T-cell (primary cell): Measurements from ENCODE around the gene HTR2C. TPM values are rescaled to one million over a fixed set of nuclear protein-coding genes. Genes with fewer than 3 reads are reported as not detected.

Source experiments
- ATAC-seq, 4 experiments: fragments of 200-7000 bp in 3 of 4; fragments of 150-1000 bp in 1 of 4; cut with Tn5 transposase; replicated peaks in 1 of 4; 1 replicate in 3 of 4; 2 replicates in 1 of 4; pipeline ENCODE4 v1.10.0; 2021; ENCODE audit warnings: moderate library complexity in 3 of 4, mild to moderate bottlenecking in 2 of 4, moderate number of reproducible peaks in 1 of 4
- CTCF ChIA-PET, 2 donors: fragments of 300-600 bp; sonication (Branson Sonifier 250); formaldehyde crosslinking; loops; one replicate each; lab custom pipeline; 2022; ENCODE audit warnings: antibody characterized with exemption in 2 of 2; lab: Charles Lee
- POLR2A ChIA-PET, 2 donors: fragments of 300-600 bp; sonication (Branson Sonifier 250); formaldehyde crosslinking; loops; one replicate each; lab custom pipeline; 2022; ENCODE audit warnings: antibody characterized with exemption in 2 of 2; lab: Charles Lee
- DNase-seq, 35 experiments: peaks; one replicate each; pipeline versions ENCODE4 v3.0.0 to v3.0.0-alpha.2; 2013 to 2023
- H3K27ac ChIP-seq: one replicate; pipeline ENCODE4 v1.5.1; 2013; ENCODE audit warnings: low read length
- H3K27me3 ChIP-seq, 2 experiments: replicated peaks in 1 of 2; 1 replicate in 1 of 2; 2 replicates in 1 of 2; pipeline versions ENCODE4 v1.6.1 to v1.7.0; 2013; ENCODE audit warnings: low read length in 1 of 2, mixed read lengths in 1 of 2; ENCODE audit not compliant: control insufficient read depth in 2 of 2, insufficient read depth in 2 of 2; ENCODE audit errors: extremely low read depth in 1 of 2
- H3K36me3 ChIP-seq, 2 donors: 1 replicate in 1 of 2; 2 replicates in 1 of 2; pipeline versions ENCODE4 v1.6.1 to v1.7.0; 2013; ENCODE audit warnings: low read length in 1 of 2; ENCODE audit not compliant: control insufficient read depth in 2 of 2, insufficient read depth in 1 of 2; ENCODE audit errors: extremely low read depth in 1 of 2
- H3K4me1 ChIP-seq, 2 experiments: 1 replicate in 1 of 2; 2 replicates in 1 of 2; pipeline versions ENCODE4 v1.6.1 to v1.7.0; 2013; ENCODE audit warnings: low read length in 2 of 2, mixed read lengths in 1 of 2; ENCODE audit not compliant: insufficient read depth in 2 of 2, control insufficient read depth in 1 of 2; ENCODE audit errors: extremely low read depth in 1 of 2
- H3K4me3 ChIP-seq, 2 donors: 1 replicate in 1 of 2; 2 replicates in 1 of 2; pipeline versions ENCODE4 v1.5.1 to v1.7.0; 2013; ENCODE audit warnings: mild to moderate bottlenecking in 2 of 2, low read length in 1 of 2, moderate library complexity in 1 of 2; ENCODE audit not compliant: control insufficient read depth in 1 of 2; ENCODE audit errors: extremely low read depth in 1 of 2
- H3K9me3 ChIP-seq: 2 replicates; pipeline ENCODE4 v1.7.0; 2013
- H3K27ac Mint-ChIP-seq, 2 donors: one replicate each; pipeline ENCODE4 v1.8.0; 2020 to 2021; ENCODE audit warnings: mild to moderate bottlenecking in 2 of 2, mixed read lengths in 2 of 2
- H3K27me3 Mint-ChIP-seq, 2 donors: one replicate each; pipeline ENCODE4 v1.8.0; 2021 to 2022; ENCODE audit warnings: mixed read lengths in 2 of 2
- H3K36me3 Mint-ChIP-seq: one replicate; pipeline ENCODE4 v1.8.0; 2021; ENCODE audit warnings: mixed read lengths
- H3K4me1 Mint-ChIP-seq, 3 donors: one replicate each; pipeline ENCODE4 v1.8.0; 2020 to 2022; ENCODE audit warnings: mixed read lengths in 3 of 3, mild to moderate bottlenecking in 1 of 3
- H3K4me3 Mint-ChIP-seq, 3 donors: one replicate each; pipeline ENCODE4 v1.8.0; 2020 to 2022; ENCODE audit warnings: mild to moderate bottlenecking in 3 of 3, mixed read lengths in 3 of 3, moderate library complexity in 3 of 3
- H3K9me3 Mint-ChIP-seq, 3 donors: one replicate each; pipeline ENCODE4 v1.8.0; 2020 to 2022; ENCODE audit warnings: mixed read lengths in 3 of 3
- WGBS: methylation state at CpG from one replicate; pipeline ENCODE4 v1.1.5; 2013; ENCODE audit warnings: missing lambda C conversion rate; ENCODE audit not compliant: insufficient coverage; 5-methylcytosine and 5-hydroxymethylcytosine counted together
- total RNA-seq, 35 experiments: library from RNA in 6 of 35; stranded (reverse) in 6 of 35; fragments of 120-200 nt in 1 of 35; gene quantifications; one replicate each; pipeline versions ENCODE4 v1.2.1 to v1.2.4 and lab custom pipeline; 2013 to 2026

The HTR2C gene
- total RNA-seq: not detected
- total RNA-seq (2013): not detected
- 0 to 0.04 (median 0) reads per million in 29 experiments for total RNA-seq (lab: John Stamatoyannopoulos, UW)

DNA sequence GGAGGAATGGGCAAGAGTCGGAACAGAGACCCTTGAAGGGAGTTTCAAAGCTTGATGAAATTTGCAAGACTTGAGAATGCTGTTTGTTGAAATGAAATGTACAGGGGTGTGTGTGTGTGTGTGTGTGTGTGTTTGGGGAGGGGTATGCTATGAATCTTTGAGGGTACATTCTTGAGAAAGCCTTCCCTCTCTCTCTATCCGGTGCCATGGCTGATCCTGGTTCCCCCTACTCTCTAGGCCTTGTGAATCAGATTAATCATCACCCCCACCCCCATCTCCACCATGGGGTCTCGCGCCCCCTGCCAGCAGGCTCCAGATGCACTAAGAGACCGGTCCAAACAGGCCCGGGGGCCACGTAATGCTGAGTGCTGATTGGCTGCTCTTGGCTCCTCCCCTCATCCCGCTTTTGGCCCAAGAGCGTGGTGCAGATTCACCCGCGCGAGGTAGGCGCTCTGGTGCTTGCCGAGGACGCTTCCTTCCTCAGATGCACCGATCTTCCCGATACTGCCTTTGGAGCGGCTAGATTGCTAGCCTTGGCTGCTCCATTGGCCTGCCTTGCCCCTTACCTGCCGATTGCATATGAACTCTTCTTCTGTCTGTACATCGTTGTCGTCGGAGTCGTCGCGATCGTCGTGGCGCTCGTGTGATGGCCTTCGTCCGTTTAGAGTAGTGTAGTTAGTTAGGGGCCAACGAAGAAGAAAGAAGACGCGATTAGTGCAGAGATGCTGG, at the start of gene HTR2C:
Gene HTR2C, plus strand, starts transcription at position 441 of the 729 bp plus-strand sequence. CDS start 142,851 bp downstream, outside the sequence.
- Mint-ChIP-seq H3K27ac (no peak within 1 kb of the TSS), H3K4me1 (no peaks in the 10 kb centered on the region), H3K9me3 (peaks cover 0 to 4% (median 3%) of the 10 kb centered on the region in 3 donors), H3K27me3 (peaks cover 22 to 61% of the 10 kb centered on the region in 2 donors), H3K36me3 (no peaks in the 10 kb centered on the region), H3K4me3 (no peak within 1 kb of the TSS)
- no peak for DNase-seq
- peaks cover 12 to 22% of the 10 kb centered on the region in 2 experiments for H3K27me3 ChIP-seq
- no peak within 1 kb of the TSS for H3K4me3 ChIP-seq
- POLR2A ChIA-PET: no interaction called here
- no peak within 1 kb of the TSS for H3K27ac ChIP-seq
- H3K9me3 ChIP-seq: no peaks in the 10 kb centered on the region
- CTCF ChIA-PET: no interaction called here
- WGBS: 11% methylated on average over 9 of the region's 34 CpGs
- H3K4me1 ChIP-seq: no peaks in the 10 kb centered on the region
- ATAC-seq: no peak
- no peaks in the 10 kb centered on the region for H3K36me3 ChIP-seq

DNA sequence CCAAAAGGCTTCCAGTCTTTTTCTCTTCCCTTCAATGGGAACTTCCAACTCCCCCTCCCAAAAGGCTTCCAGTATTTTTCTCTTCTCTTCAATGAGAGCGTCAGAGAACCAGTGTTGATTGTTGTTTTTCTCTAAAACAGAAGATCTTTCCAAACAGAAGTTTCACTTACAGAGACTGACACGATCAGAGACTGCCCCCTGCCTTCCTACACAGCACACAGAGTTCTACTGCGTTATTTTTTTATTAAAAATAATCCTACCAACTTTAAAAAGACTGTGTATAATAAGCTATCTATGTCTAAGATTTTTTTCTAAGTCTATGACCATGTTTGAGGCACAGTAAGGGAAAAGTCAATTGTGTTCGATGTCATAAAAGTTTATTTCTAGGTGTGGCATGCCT, 3.5 kb upstream of the HTR2C start:
- no CpG with 5 or more reads among the region's 4 CpGs for WGBS
- no peak for ATAC-seq

DNA sequence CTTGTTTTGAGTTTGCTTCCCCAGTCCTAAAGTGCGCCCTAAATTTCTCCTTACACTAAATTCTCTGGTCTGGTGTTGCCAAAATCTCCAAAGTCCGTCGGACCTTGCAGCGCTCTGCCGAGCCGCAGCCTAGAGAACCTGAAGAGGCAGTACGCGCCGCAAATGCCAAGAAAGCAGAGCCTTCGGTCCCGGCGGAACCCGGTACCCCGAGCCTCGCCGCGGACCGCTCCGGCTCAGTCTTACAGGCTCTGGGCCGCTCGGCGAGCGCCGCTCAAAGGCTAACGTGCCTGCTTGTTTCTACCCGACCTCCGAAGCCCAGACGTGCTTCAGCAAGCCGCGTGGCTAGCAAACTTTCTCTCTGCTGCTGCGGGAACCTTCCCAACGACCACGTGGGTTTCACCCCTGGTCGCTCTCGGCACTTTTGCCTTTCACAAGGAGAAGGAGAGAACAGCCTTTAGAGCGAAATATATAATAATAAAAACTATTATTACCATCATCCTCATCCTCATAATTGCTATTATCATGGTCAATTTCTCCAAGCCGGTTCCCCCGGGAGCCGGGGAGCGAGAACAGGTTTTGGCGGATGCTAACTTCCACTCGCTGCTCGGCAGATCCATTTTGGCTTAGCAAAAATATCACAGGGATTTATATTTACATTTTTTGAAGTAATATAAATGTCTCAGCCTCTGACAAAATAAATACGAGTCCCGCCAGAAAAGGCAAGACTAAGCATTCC, 2.2 kb upstream of the HTR2C start:
- H3K4me3 Mint-ChIP-seq: no peak overlapping the region
- ChIA-PET CTCF (no interaction called here), POLR2A (no interaction called here)
- WGBS: 13% methylated on average over 8 of the region's 45 CpGs
- DNase-seq (no peak), ATAC-seq (no peak)
- no peak overlapping the region for H3K27ac Mint-ChIP-seq
- Histone ChIP-seq H3K9me3 (no peaks in the 10 kb centered on the region), H3K4me1 (no peaks in the 10 kb centered on the region), H3K27me3 (peaks cover 12 to 22% of the 10 kb centered on the region in 2 experiments), H3K4me3 (no peak overlapping the region), H3K36me3 (no peaks in the 10 kb centered on the region), H3K27ac (no peak overlapping the region)
- H3K36me3 Mint-ChIP-seq: no peaks in the 10 kb centered on the region
- H3K9me3 Mint-ChIP-seq: peaks cover 0 to 4% (median 3%) of the 10 kb centered on the region in 3 donors
- H3K27me3 Mint-ChIP-seq: peaks cover 22 to 49% of the 10 kb centered on the region in 2 donors
- H3K4me1 Mint-ChIP-seq: no peaks in the 10 kb centered on the region

More for the DNA sequence above, 3.5 kb upstream of the HTR2C start:
- peaks cover 22 to 49% of the 10 kb centered on the region in 2 donors for H3K27me3 Mint-ChIP-seq
- ChIA-PET CTCF (no interaction called here), POLR2A (no interaction called here)
- Histone ChIP-seq H3K36me3 (no peaks in the 10 kb centered on the region), H3K9me3 (no peaks in the 10 kb centered on the region), H3K4me1 (no peaks in the 10 kb centered on the region), H3K27ac (no peak overlapping the region), H3K4me3 (no peak overlapping the region), H3K27me3 (peaks cover 11 to 22% of the 10 kb centered on the region in 2 experiments)
- no peaks in the 10 kb centered on the region for H3K36me3 Mint-ChIP-seq
- H3K4me1 Mint-ChIP-seq: no peaks in the 10 kb centered on the region
- no peak for DNase-seq
- H3K9me3 Mint-ChIP-seq: peaks cover 0 to 4% (median 3%) of the 10 kb centered on the region in 3 donors
- H3K27ac Mint-ChIP-seq: no peak overlapping the region
- no peak overlapping the region for H3K4me3 Mint-ChIP-seq

DNA sequence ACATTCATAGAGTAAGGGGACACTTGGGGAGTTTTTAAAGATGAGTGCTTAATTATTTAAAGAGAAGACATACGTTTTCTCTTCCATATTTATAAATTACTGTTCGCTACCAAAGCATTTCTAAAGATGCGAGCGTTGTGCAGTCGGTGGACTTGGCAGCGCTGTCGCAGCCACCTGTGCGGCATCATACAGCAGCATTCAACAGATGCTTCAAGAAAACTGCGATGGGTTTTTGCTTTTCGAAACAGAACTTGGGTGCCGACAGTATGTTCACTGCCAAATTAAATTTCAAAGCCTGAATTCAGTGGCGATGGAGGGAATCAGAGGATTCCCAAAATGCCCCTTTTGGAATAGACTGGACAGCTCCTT, 1.6 kb upstream of the HTR2C start:
- no peaks in the 10 kb centered on the region for H3K4me1 Mint-ChIP-seq
- Histone ChIP-seq H3K4me3 (no peak overlapping the region), H3K9me3 (no peaks in the 10 kb centered on the region), H3K36me3 (no peaks in the 10 kb centered on the region), H3K4me1 (no peaks in the 10 kb centered on the region), H3K27me3 (peaks cover 12 to 22% of the 10 kb centered on the region in 2 experiments), H3K27ac (no peak overlapping the region)
- H3K4me3 Mint-ChIP-seq: no peak overlapping the region
- peaks cover 0 to 4% (median 3%) of the 10 kb centered on the region in 3 donors for H3K9me3 Mint-ChIP-seq
- no peaks in the 10 kb centered on the region for H3K36me3 Mint-ChIP-seq
- ChIA-PET CTCF (no interaction called here), POLR2A (no interaction called here)
- no peak overlapping the region for H3K27ac Mint-ChIP-seq
- ATAC-seq (no peak), DNase-seq (no peak)
- peaks cover 22 to 52% of the 10 kb centered on the region in 2 donors for H3K27me3 Mint-ChIP-seq
- WGBS: 37% methylated on average over 4 of the region's 12 CpGs

DNA sequence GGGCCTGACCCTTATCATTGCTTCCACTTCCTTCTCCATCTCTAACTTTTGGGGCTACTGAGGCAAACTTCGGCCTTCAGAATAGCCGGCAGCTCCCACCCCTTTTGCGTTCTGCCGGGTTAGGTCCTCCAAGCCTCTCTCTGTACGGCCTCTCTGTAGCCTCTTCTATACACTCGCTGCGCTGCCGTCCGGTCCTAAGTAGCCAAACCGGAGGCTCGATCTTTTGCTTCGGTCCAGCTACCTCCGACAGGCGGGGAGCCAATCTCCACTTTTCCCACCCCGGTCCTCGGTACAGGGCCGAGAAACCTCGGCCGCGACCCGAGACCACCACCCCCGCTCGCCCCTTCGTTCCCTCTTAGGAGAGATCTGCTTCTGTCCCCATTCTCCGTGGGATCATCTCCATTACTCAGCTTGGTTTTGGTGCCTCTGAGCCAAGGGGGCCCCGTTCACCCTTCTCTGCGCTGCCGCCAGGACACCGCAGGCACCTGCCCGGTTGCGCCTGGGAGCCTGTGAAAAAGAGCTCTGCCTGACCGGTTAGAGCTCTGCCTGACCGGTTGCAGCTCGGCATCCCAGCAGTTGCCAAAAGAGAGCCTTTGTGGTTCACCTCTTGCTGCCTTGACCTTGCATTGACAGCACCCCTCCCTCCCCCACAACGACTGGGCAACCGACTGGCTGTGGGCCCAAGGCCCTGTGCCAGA, 1.0 kb upstream of the HTR2C start:
- Mint-ChIP-seq H3K27ac (no peak overlapping the region), H3K4me3 (no peak overlapping the region), H3K27me3 (peaks cover 22 to 56% of the 10 kb centered on the region in 2 donors), H3K36me3 (no peaks in the 10 kb centered on the region), H3K9me3 (peaks cover 0 to 4% (median 3%) of the 10 kb centered on the region in 3 donors), H3K4me1 (no peaks in the 10 kb centered on the region)
- ATAC-seq (no peak), DNase-seq (no peak)
- no peaks in the 10 kb centered on the region for H3K4me1 ChIP-seq
- CTCF ChIA-PET: no interaction called here
- 22% methylated on average over 16 of the region's 36 CpGs for WGBS
- no peaks in the 10 kb centered on the region for H3K36me3 ChIP-seq
- H3K27me3 ChIP-seq: peaks cover 12 to 22% of the 10 kb centered on the region in 2 experiments
- POLR2A ChIA-PET: no interaction called here
- no peaks in the 10 kb centered on the region for H3K9me3 ChIP-seq
- H3K4me3 ChIP-seq: no peak overlapping the region
- no peak overlapping the region for H3K27ac ChIP-seq

DNA sequence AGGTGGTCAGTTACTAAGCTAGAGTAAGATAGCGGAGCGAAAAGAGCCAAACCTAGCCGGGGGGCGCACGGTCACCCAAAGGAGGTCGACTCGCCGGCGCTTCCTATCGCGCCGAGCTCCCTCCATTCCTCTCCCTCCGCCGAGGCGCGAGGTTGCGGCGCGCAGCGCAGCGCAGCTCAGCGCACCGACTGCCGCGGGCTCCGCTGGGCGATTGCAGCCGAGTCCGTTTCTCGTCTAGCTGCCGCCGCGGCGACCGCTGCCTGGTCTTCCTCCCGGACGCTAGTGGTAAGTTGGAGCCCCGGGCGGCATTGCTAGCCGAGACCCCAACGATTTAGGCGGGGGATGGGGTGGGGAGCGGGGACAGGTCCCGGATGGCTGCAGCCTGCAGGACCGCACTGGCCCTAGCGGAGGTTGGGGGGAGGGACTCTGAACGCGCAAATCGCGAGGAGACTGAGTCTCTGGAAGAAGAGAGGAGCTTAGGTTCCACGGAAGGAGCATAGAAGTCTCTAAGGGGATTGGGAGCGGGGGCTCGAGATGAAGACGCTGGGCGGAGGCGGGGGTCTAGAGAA, 573 bp downstream of the HTR2C start:
- WGBS: 9% methylated on average over 36 of the region's 56 CpGs
- Histone ChIP-seq H3K27me3 (peaks cover 12 to 22% of the 10 kb centered on the region in 2 experiments), H3K4me3 (no peak overlapping the region), H3K4me1 (no peaks in the 10 kb centered on the region), H3K27ac (no peak overlapping the region), H3K36me3 (no peaks in the 10 kb centered on the region), H3K9me3 (no peaks in the 10 kb centered on the region)
- ChIA-PET CTCF (interaction anchor here in 1 of 2 donors (1.1 kb wide), 1 partner anchor 28 kb away, joined by 3 read pairs; no protein-coding TSS in a partner anchor), POLR2A (no interaction called here)
- no peak overlapping the region for H3K27ac Mint-ChIP-seq
- peaks cover 0 to 4% (median 3%) of the 10 kb centered on the region in 3 donors for H3K9me3 Mint-ChIP-seq
- H3K4me3 Mint-ChIP-seq: no peak overlapping the region
- peaks cover 22 to 63% of the 10 kb centered on the region in 2 donors for H3K27me3 Mint-ChIP-seq
- ATAC-seq (no peak), DNase-seq (no peak)
- H3K36me3 Mint-ChIP-seq: no peaks in the 10 kb centered on the region
- H3K4me1 Mint-ChIP-seq: no peaks in the 10 kb centered on the region
